ENCODE data around the gene TTC24.

DNA sequence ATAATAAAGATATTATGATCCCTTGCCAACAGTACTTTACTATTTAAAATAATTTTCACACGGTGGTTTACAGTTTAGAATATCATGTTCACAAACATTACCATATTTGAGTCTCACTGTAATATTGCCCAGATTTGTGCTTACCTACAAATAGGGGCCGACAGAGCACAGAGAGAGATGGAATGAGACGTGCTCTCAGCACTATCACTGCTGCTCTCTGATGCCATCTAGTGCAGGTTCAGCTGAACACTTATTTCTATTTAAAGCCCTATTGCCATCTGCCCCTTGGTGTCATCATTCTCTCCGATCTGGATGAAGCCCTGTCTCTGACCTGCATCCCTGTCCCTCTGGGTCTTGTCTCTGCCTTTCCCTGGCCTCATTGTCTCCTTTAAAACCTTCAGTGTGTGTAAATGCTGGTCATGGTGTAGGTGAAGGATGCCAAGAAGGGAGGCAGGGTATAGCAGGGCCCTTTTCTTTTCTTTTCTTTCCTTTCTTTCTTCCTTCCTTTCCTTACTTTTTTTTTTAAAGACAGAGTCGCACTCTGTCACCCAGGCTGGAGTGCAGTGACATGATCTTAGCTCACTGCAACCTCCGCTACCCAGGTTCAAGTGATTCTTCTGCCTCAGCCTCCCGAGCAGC lies 28.6 kb downstream of the TTC24 start:
- TF ChIP-seq, protein P1, sequence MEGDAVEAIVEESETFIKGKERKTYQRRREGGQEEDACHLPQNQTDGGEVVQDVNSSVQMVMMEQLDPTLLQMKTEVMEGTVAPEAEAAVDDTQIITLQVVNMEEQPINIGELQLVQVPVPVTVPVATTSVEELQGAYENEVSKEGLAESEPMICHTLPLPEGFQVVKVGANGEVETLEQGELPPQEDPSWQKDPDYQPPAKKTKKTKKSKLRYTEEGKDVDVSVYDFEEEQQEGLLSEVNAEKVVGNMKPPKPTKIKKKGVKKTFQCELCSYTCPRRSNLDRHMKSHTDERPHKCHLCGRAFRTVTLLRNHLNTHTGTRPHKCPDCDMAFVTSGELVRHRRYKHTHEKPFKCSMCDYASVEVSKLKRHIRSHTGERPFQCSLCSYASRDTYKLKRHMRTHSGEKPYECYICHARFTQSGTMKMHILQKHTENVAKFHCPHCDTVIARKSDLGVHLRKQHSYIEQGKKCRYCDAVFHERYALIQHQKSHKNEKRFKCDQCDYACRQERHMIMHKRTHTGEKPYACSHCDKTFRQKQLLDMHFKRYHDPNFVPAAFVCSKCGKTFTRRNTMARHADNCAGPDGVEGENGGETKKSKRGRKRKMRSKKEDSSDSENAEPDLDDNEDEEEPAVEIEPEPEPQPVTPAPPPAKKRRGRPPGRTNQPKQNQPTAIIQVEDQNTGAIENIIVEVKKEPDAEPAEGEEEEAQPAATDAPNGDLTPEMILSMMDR (conservative IDR thresholded peaks at IDR 0.05 in 1 of 2, IDR thresholded peaks at IDR 0.05 in 1 of 2; ENCODE audit: extremely low read depth in 1 of 2, insufficient read depth in 1 of 2, low read depth in 1 of 2, low read length in 2 of 2) = peak; percentile 85 to 95
- TF ChIP-seq EZH2 (IDR thresholded peaks at IDR 0.05; ENCODE audit: borderline replicate concordance, low read length) = no peak
